HepG2 (cell line): ENCODE measurements around the gene MYL9. TPM values are rescaled to one million over a fixed set of nuclear protein-coding genes. Genes with fewer than 3 reads are reported as not detected.
A peak's percentile ranks its signal among the peaks of the same experiment; 100 is the strongest.

Experiments used
- ATAC-seq: fragments of 200-7000 bp; cut with Tn5 transposase; 3 replicates; pipeline ENCODE4 v1.9.1; 2020; ENCODE audit warnings: mild to moderate bottlenecking, moderate library complexity
- BruUV-seq: library from RNA; stranded (reverse); fragments of 400-500 nt; replicated peaks from 2 replicates; lab custom pipeline; 2021; lab: Mats Ljungman, UMichigan
- CTCF ChIA-PET: fragments of 300-600 bp; formaldehyde crosslinking; extraction: SDS; loops from one replicate; lab custom pipeline; 2021; ENCODE audit warnings: low total read pairs, inconsistent platforms, low intra/inter-chr PET ratio; lab: Yijun Ruan, JAX
- POLR2A ChIA-PET: fragments of 350-600 bp; sonication (Branson Sonifier 250); formaldehyde crosslinking; loops from one replicate; lab custom pipeline; 2020; ENCODE audit warnings: antibody characterized with exemption, inconsistent platforms; lab: Yijun Ruan, JAX
- DNase-seq: peaks from one replicate; pipeline ENCODE4 v3.0.0-alpha.2; 2015; ENCODE audit warnings: low spot score
- FAIRE-seq: peaks from 3 replicates; lab custom pipeline; 2011; peaks lifted over from hg19 to GRCh38; lab: Jason Lieb, UNC
- H2AFZ ChIP-seq: one replicate; pipeline ENCODE4 v1.6.1; 2011; ENCODE audit warnings: low read length, inconsistent platforms
- H3K27ac ChIP-seq: fragments of 300-600 bp; 3 replicates; pipeline ENCODE4 v1.8.0; 2011; ENCODE audit warnings: mixed run types, mild to moderate bottlenecking, mixed read lengths, low read length, inconsistent platforms; ENCODE audit not compliant: insufficient read depth; ENCODE audit errors: extremely low read length
- H3K27me3 ChIP-seq, 2 experiments: fragments of 200-600 bp in 1 of 2; 2 replicates in 1 of 2; 3 replicates in 1 of 2; pipeline versions ENCODE4 v1.6.0 to v1.8.0; 2011; ENCODE audit warnings: low read length in 2 of 2, mild to moderate bottlenecking in 2 of 2, moderate library complexity in 2 of 2, inconsistent platforms in 1 of 2; ENCODE audit not compliant: insufficient read depth in 2 of 2, control insufficient read depth in 1 of 2
- H3K36me3 ChIP-seq, 2 experiments: fragments of 200-600 bp in 1 of 2; replicated peaks in 1 of 2; 2 replicates in 1 of 2; 3 replicates in 1 of 2; pipeline versions ENCODE4 v1.5.1 to v1.8.0; 2011; ENCODE audit warnings: low read length in 2 of 2, inconsistent platforms in 1 of 2; ENCODE audit not compliant: insufficient read depth in 2 of 2, control insufficient read depth in 1 of 2
- H3K4me1 ChIP-seq: 2 replicates; pipeline ENCODE4 v1.5.1; 2012; ENCODE audit warnings: low read length, inconsistent platforms; ENCODE audit not compliant: insufficient read depth
- H3K4me2 ChIP-seq: 2 replicates; pipeline ENCODE4 v1.6.0; 2011; ENCODE audit warnings: low read depth, low read length, inconsistent platforms
- H3K4me3 ChIP-seq, 3 experiments: fragments of 200-600 bp in 1 of 3; sonication (generic), shearing (Covaris generic) in 1 of 3; replicated peaks in 1 of 3; 2 replicates each; pipeline ENCODE4 v1.5.1; 2011 to 2016; ENCODE audit warnings: low read length in 3 of 3, inconsistent platforms in 2 of 3, low read depth in 2 of 3, mild to moderate bottlenecking in 2 of 3, control low read depth in 1 of 3, mixed read lengths in 1 of 3; ENCODE audit not compliant: insufficient read depth in 1 of 3
- H3K79me2 ChIP-seq: one replicate; pipeline ENCODE4 v1.6.1; 2011; ENCODE audit warnings: low read length, inconsistent platforms; ENCODE audit not compliant: insufficient read depth
- H3K9ac ChIP-seq: 2 replicates; pipeline ENCODE4 v1.6.0; 2011; ENCODE audit warnings: mild to moderate bottlenecking, low read depth, low read length, inconsistent platforms; ENCODE audit not compliant: insufficient read depth
- H3K9me3 ChIP-seq: 2 replicates; pipeline ENCODE4 v1.5.1; 2012; ENCODE audit warnings: mild to moderate bottlenecking, low read length
- H4K20me1 ChIP-seq: 2 replicates; pipeline ENCODE4 v1.6.0; 2011; ENCODE audit warnings: inconsistent platforms, mild to moderate bottlenecking, low read length, moderate library complexity; ENCODE audit not compliant: insufficient read depth
- FOXO4 ChIP-seq: sonication (generic); formaldehyde crosslinking; conservative IDR thresholded peaks from 2 replicates; pipeline ENCODE4 v1.8.1; 2023; ENCODE audit warnings: missing genetic modification reagents
- JUN ChIP-seq: sonication (generic); formaldehyde crosslinking; IDR thresholded peaks from 2 replicates; pipeline ENCODE4 v1.4.0; 2020; ENCODE audit warnings: mild to moderate bottlenecking, missing genetic modification reagents
- MAF1 ChIP-seq: sonication (generic); formaldehyde crosslinking; IDR thresholded peaks from 2 replicates; pipeline ENCODE4 v1.5.0; 2020; ENCODE audit warnings: missing genetic modification reagents, borderline replicate concordance
- PRDM4 ChIP-seq: sonication (generic); formaldehyde crosslinking; IDR thresholded peaks from 2 replicates; pipeline ENCODE4 v1.9.0; 2021; ENCODE audit warnings: missing genetic modification reagents, borderline replicate concordance
- REST ChIP-seq, 2 experiments: IDR thresholded peaks; 2 replicates each; pipeline ENCODE4 v1.6.1; 2011 to 2012; ENCODE audit warnings: low read length in 2 of 2, borderline replicate concordance in 1 of 2, low read depth in 1 of 2, mild to moderate bottlenecking in 1 of 2, moderate library complexity in 1 of 2
- ZBTB33 ChIP-seq: sonication (generic); formaldehyde crosslinking; IDR thresholded peaks from 2 replicates; pipeline ENCODE4 v1.4.0; 2020; ENCODE audit warnings: missing genetic modification reagents
- ZBTB39 ChIP-seq: sonication (generic); formaldehyde crosslinking; IDR thresholded peaks from 2 replicates; pipeline ENCODE4 v1.5.0; 2020; ENCODE audit warnings: missing genetic modification reagents
- ZNF124 ChIP-seq: sonication (generic); formaldehyde crosslinking; IDR thresholded peaks from 2 replicates; pipeline ENCODE4 v1.4.0; 2020; ENCODE audit warnings: missing genetic modification reagents
- ZNF251 ChIP-seq: sonication (generic); formaldehyde crosslinking; IDR thresholded peaks from 2 replicates; pipeline ENCODE4 v1.9.0; 2021; ENCODE audit warnings: mild to moderate bottlenecking, missing genetic modification reagents
- ZNF562 ChIP-seq: sonication (generic); formaldehyde crosslinking; IDR thresholded peaks from 2 replicates; pipeline ENCODE4 v1.8.0; 2022; ENCODE audit warnings: missing genetic modification reagents, borderline replicate concordance
- WGBS: methylation state at CpG from one replicate; pipeline ENCODE4 v1.1.6; 2017; ENCODE audit warnings: low lambda C conversion rate; 5-methylcytosine and 5-hydroxymethylcytosine counted together
- in situ Hi-C: cut with HindIII; loops from 2 replicates; pipeline ENCODE4 v1.10.0; 2017; ENCODE audit warnings: low pct_unique_long_range_greater_than_20kb; ENCODE audit not compliant: extremely low pct_ligation_motif_present
- intact Hi-C: fragments of 100-400 bp; cut with micrococcal nuclease; formaldehyde crosslinking; loops from one replicate; pipeline ENCODE4 v1.10.0; 2022; ENCODE audit not compliant: unreplicated experiment
- polyA plus RNA-seq, 8 experiments: library from polyadenylated mRNA; depleted of rRNA in 3 of 8; stranded (reverse) in 7 of 8; unstranded in 1 of 8; fragments of >200 nt; fragmentation: Illumina TruSeq in 4 of 8; extraction: Trizol in 4 of 8; gene quantifications; 2 replicates each; pipeline versions ENCODE4 v1.2.1 to v1.2.3, GENCODE V29; 2011 to 2016; ENCODE audit warnings: low read depth in 4 of 8, missing spikeins in 1 of 8, mixed read lengths in 1 of 8; ENCODE audit not compliant: insufficient read depth in 1 of 8
- total RNA-seq, 5 experiments: library from RNA; depleted of rRNA; stranded (reverse); fragments of >200 nt; fragmentation: Illumina TruSeq; extraction: Trizol; gene quantifications; 2 replicates each; pipeline ENCODE4 v1.2.3, GENCODE V29; 2016; ENCODE audit warnings: low read depth in 1 of 5

The MYL9 gene
- total and polyA plus RNA-seq, 2 of the 13 experiments (the other 11 are each of a cell fraction or from before 2014, with no cell fraction given): 0.87 to 2.2 TPM

- in situ Hi-C loops: no loop called here
- Histone ChIP-seq H4K20me1 (peaks cover 8% of the 10 kb centered on the region; the same call in 1 of the 2 replicates), H3K9me3 (no peaks in the 10 kb centered on the region), H3K27me3 (no peaks in the 10 kb centered on the region), H3K79me2 (no peaks in the 10 kb centered on the region), H3K9ac (no peak overlapping the region), H3K36me3 (peaks cover 39 to 52% of the 10 kb centered on the region in 2 experiments), H3K4me3 (no peak overlapping the region), H3K4me1 (no peaks in the 10 kb centered on the region), H2AFZ (no peak overlapping the region), H3K27ac (no peak overlapping the region), H3K4me2 (no peak overlapping the region)
- no peak for FAIRE-seq
- ChIA-PET CTCF (no interaction called here), POLR2A (no interaction called here)
- no TSS peak for BruUV-seq
- intact Hi-C loops: no loop called here
- no peak for DNase-seq
- WGBS: 95% methylated on average over 32 of the region's 32 CpGs
- ATAC-seq: no peak
- TF ChIP-seq ZNF562: no peak
- TF ChIP-seq REST (IDR thresholded peaks at IDR 0.05; ENCODE audit: borderline replicate concordance in 1 of 2, low read depth in 1 of 2, low read length in 2 of 2): no peak
- no peak for TF ChIP-seq ZNF124 (CRISPR knock-in tag)
- TF ChIP-seq MAF1: no peak
- TF ChIP-seq ZBTB39 (CRISPR knock-in tag): no peak
- TF ChIP-seq ZNF251 (CRISPR knock-in tag): no peak
- no peak for TF ChIP-seq PRDM4 (CRISPR knock-in tag)
- no peak for TF ChIP-seq FOXO4
- no peak for TF ChIP-seq JUN (CRISPR knock-in tag)
- peak; percentile 50 for TF ChIP-seq ZBTB33 (CRISPR knock-in tag)
These were observed 13.8 kb upstream of the MYL9 start for GRCh38 chr20:36527331-36528125.
